ENCODE results near the gene TRPV4.

TRPV4 gene

DNA sequence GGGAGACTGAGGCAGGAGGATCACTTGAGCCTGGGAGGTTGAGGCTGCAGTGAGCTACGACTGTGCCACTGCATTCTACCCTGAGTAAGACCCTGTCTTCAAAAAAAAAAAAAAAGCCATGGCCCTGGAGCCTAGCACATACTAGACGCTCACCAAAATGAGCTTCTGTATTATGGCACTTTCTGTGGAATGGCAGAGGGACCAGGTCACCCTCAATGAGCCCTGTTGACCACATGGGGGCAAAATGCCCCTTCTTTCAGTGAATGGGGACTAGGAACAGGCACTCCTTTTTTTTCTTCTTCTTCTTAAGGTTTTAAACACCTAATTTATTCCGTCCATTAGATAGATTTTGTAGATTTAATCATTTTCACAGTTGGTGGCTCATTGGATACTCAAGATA lies 69.1 kb downstream of the TRPV4 start:
- no peak for DNase-seq (ENCODE audit: extremely low read depth, low read depth)
- TF ChIP-seq, protein P1, sequence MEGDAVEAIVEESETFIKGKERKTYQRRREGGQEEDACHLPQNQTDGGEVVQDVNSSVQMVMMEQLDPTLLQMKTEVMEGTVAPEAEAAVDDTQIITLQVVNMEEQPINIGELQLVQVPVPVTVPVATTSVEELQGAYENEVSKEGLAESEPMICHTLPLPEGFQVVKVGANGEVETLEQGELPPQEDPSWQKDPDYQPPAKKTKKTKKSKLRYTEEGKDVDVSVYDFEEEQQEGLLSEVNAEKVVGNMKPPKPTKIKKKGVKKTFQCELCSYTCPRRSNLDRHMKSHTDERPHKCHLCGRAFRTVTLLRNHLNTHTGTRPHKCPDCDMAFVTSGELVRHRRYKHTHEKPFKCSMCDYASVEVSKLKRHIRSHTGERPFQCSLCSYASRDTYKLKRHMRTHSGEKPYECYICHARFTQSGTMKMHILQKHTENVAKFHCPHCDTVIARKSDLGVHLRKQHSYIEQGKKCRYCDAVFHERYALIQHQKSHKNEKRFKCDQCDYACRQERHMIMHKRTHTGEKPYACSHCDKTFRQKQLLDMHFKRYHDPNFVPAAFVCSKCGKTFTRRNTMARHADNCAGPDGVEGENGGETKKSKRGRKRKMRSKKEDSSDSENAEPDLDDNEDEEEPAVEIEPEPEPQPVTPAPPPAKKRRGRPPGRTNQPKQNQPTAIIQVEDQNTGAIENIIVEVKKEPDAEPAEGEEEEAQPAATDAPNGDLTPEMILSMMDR (IDR thresholded peaks at IDR 0.05; ENCODE audit: low read depth, low read length, missing control alignments), result no peak
- H3K4me3 ChIP-seq (replicated peaks; ENCODE audit: low read depth, low read length), result no peak overlapping the region

DNA sequence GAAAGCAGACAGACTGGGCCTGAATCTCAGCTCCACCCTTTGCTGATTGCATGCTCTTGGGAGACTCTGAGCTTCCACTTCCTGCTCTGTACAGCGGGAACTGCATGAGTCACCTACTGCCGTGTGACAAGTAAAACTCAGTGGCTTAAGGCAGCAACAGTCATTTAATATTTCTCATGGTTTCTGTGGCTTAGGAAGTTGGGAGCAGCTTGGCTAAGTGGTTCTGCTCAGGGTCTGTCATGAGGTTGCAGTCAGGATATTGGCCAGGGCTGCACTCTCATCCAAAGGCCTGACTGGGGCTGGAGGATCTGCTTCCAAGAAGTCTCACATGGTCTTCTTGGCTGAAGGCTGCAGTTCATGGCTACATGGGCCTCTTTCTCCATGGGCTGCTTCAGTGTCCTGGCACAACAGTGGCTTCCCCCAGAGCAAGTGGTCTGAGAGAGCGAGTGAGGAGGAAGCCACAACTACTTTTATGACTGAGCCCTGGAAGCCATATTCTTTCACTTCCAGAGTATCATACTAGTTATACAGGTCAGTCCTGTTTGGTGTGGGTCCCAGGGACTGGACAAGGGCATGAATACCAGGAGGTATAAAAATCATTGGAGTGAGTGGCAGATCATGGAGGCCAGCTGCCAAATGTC lies 69.9 kb downstream of the TRPV4 start:
- no peak overlapping the region for H3K4me3 ChIP-seq (replicated peaks; ENCODE audit: low read depth, low read length)
- peak; percentile 42 for DNase-seq (ENCODE audit: extremely low read depth, low read depth)
- TF ChIP-seq, protein P1 (IDR thresholded peaks at IDR 0.05; ENCODE audit: low read depth, low read length, missing control alignments), result no peak

DNA sequence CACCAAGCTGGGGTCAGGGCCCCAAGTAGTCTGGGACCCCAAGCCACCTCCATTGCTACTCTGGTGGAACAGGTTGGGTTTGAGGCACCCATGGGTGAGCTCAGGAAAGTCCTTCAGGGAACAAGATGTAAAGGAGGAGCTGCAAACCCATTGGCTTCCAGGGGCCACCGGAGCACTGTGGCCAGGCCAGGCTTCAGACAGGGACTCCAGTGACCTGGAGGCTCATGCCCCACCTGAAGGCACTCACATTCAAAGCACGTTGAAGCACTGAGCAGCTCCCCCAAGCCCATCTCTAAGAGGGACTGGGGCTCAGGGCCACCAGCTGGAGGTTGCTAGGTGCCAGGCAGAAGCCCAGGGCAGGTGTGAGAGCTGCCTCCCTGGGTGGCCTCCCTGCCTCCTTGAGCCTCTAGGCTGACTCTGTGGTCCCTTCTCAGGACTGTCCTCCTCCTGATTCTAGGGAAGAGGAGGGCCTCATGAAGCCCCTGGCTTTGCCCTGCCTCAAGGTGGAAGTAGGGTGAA lies 70.5 kb downstream of the TRPV4 start:
- DNase-seq (ENCODE audit: extremely low read depth, low read depth), result no peak
- H3K4me3 ChIP-seq (replicated peaks; ENCODE audit: low read depth, low read length), result no peak overlapping the region
- TF ChIP-seq, protein P1 (IDR thresholded peaks at IDR 0.05; ENCODE audit: low read depth, low read length, missing control alignments), result no peak

DNA sequence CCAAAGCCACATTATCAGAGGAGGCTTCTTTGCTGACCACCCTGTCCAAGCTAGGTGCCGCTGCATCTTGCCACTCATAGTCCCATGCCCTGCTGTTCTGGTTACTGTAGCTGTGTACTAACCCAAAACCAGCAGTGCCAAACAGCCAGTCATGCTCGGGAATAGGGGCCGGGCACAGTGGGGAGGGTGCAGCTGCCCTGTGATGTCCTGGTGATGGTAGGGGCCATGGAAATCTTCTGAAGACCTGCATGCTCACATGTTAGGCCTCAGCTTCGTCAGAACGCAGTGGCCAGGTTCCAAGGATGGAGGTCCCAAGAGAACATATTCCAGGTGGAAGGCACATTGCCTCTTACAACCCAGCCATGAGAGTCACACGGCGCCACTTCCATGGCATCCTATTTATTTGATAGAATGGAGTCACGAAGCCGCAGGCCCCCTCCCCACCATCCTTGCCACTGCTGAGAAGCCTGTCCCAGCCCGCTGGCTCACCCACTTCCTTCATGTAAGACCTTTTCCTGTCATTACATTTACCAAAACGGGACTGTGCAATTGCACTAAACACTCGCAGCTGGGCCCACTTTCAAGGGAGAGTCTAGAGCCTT lies 71.0 kb downstream of the TRPV4 start:
- H3K4me3 ChIP-seq (replicated peaks; ENCODE audit: low read depth, low read length), result no peak overlapping the region
- no peak for DNase-seq (ENCODE audit: extremely low read depth, low read depth)
- TF ChIP-seq, protein P1 (IDR thresholded peaks at IDR 0.05; ENCODE audit: low read depth, low read length, missing control alignments), result no peak

DNA sequence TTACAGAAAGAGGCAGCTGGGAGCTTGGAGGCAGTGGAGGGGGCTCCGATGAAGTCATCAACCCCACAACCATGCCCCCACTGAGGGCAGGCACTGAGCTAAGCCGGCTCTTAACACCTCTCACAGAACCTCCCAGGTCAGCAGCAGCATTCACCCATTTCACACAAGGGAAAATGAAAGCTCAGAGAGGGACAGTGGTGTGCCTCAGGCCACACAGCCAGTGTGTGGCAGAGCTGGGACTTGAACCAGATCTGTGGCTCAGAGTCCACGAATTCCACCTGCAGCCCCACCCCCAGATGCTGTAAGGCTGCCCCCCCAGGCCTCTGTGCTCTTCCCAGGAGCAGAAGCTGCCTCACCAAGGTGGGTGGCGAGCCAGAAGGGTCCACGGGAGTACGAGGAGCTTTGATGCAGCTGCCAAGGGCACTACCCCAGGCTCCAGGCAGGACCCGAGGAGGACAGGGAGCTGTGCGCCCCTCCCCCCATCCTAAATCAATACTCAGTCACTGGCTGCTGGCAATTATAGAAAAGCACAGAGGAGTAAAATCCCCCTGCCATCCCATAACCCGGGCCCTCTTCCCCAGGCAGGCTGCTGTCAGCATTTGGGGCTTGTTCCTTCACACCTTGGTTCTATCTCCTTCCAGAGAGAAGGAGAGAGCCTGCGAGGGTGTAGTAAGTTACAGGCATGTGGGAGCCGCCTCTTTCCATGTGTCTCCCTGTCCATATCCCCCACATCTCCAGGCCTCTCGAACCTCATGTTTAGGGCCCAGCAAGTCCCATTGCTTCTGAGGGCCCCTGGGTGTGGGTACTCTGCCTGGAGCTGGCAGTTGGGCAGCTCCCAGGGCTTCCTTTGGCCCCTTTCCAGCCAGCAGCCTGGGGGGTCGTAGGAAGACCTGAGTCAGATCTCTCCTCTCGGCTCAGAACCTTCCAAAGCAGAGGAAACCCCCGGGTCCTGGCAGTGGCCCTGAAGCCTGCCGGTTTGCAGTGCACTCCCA lies 72.0 kb downstream of the TRPV4 start:
- H3K4me3 ChIP-seq (replicated peaks; ENCODE audit: low read depth, low read length), result no peak overlapping the region
- DNase-seq (ENCODE audit: extremely low read depth, low read depth), result no peak
- TF ChIP-seq, protein P1 (IDR thresholded peaks at IDR 0.05; ENCODE audit: low read depth, low read length, missing control alignments), result no peak

DNA sequence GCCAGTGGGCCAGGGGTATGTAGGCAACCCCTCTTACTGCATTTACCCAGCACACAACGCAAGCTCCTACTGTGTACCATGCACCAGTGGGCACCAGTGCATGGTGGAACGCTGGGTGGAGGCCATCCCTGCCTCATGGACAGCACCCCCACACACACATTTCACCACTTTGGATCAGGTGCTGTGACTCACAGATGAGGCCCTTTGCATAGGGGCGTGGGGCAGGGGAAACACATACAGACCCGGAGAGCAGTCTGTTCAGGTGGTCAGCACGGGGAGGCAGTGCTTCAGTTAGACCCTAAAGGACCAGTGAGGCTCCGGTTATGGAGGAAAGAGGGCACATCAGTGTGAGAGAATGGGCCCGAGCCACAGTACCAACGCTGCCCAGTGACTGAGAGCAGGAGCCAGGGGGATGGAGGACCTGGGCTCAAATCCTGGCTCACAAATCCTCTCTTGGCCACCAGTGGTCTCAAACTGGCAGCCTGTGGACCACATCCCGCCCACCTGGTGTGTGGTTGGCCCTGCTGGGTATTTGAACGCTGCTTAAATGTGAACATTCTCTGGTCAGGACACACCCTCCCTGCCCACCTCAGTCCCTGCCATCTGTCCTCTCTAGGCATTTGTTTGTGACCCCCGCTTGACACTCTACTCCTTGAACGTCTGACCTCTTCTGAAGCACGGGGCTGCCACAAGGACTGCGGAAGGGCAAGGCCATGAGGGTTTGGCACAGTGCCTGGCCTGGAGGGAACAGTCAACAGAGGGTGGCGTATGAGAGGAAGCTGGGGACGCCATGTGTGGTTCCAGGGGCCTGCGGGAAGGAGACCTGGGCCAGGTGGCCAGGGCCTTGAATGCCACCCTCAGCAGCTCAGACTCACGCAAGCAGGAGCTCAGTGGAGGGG lies 72.9 kb downstream of the TRPV4 start:
- no peak overlapping the region for H3K4me3 ChIP-seq (replicated peaks; ENCODE audit: low read depth, low read length)
- DNase-seq (ENCODE audit: extremely low read depth, low read depth), result no peak
- TF ChIP-seq, protein P1 (IDR thresholded peaks at IDR 0.05; ENCODE audit: low read depth, low read length, missing control alignments), result no peak
